GM23338 (cell line): ENCODE data around the gene GRIP2. TPM values are rescaled to one million over a fixed set of nuclear protein-coding genes. Genes with fewer than 3 reads are reported as not detected.

ENCODE experiments used
- ATAC-seq: fragments of 200-7000 bp; cut with Tn5 transposase; 3 replicates; pipeline ENCODE4 v1.9.1; 2020
- DNase-seq: peaks from one replicate; pipeline ENCODE4 v3.0.0-alpha.2; 2015; ENCODE audit warnings: low spot score
- H2AFZ ChIP-seq: fragments of 200-600 bp; sonication (generic); 2 replicates; pipeline ENCODE4 v1.8.0; 2016; ENCODE audit warnings: antibody characterized with exemption, mild to moderate bottlenecking, moderate library complexity
- H3F3A ChIP-seq: fragments of 200-600 bp; sonication (generic); replicated peaks from 2 replicates; pipeline ENCODE4 v1.8.0; 2017; ENCODE audit warnings: antibody characterized with exemption, mixed run types, low read depth
- H3K27ac ChIP-seq: fragments of 200-600 bp; sonication (generic); 2 replicates; pipeline ENCODE4 v1.6.1; 2016; ENCODE audit warnings: low read depth
- H3K27me3 ChIP-seq: fragments of 200-600 bp; sonication (generic); 2 replicates; pipeline ENCODE4 v1.8.0; 2016; ENCODE audit warnings: mild to moderate bottlenecking, mixed run types, moderate library complexity; ENCODE audit not compliant: insufficient read depth
- H3K36me3 ChIP-seq: fragments of 200-600 bp; sonication (generic); 2 replicates; pipeline ENCODE4 v1.8.0; 2016; ENCODE audit warnings: mild to moderate bottlenecking; ENCODE audit not compliant: insufficient read depth
- H3K4me1 ChIP-seq: fragments of 200-600 bp; sonication (generic); 2 replicates; pipeline ENCODE4 v1.8.0; 2016; ENCODE audit warnings: mild to moderate bottlenecking, moderate library complexity; ENCODE audit not compliant: insufficient read depth
- H3K4me2 ChIP-seq: fragments of 200-600 bp; sonication (generic); 2 replicates; pipeline ENCODE4 v1.7.1; 2017; ENCODE audit warnings: mixed run types
- H3K4me3 ChIP-seq: fragments of 200-600 bp; sonication (generic); 2 replicates; pipeline ENCODE4 v1.6.1; 2016; ENCODE audit warnings: mixed run types
- H3K79me2 ChIP-seq: fragments of 200-600 bp; sonication (generic); replicated peaks from 2 replicates; pipeline ENCODE4 v1.8.0; 2017; ENCODE audit warnings: mild to moderate bottlenecking; ENCODE audit not compliant: insufficient read depth
- H3K9me2 ChIP-seq: fragments of 200-600 bp; sonication (generic); 2 replicates; pipeline ENCODE4 v1.8.0; 2017; ENCODE audit not compliant: insufficient read depth
- H4K20me1 ChIP-seq: fragments of 200-600 bp; sonication (generic); replicated peaks from 2 replicates; pipeline ENCODE4 v1.8.0; 2017; ENCODE audit warnings: mild to moderate bottlenecking; ENCODE audit not compliant: insufficient read depth
- H3K27ac Mint-ChIP-seq: 2 replicates; pipeline ENCODE4 v1.8.0; 2020; ENCODE audit warnings: inconsistent platforms, mild to moderate bottlenecking, moderate library complexity, mixed read lengths
- H3K27me3 Mint-ChIP-seq: 3 replicates; pipeline ENCODE4 v1.8.0; 2022; ENCODE audit warnings: low read depth, mild to moderate bottlenecking, moderate library complexity, mixed read lengths, inconsistent platforms; ENCODE audit not compliant: insufficient read depth, poor library complexity
- H3K36me3 Mint-ChIP-seq: 3 replicates; pipeline ENCODE4 v1.8.0; 2021; ENCODE audit warnings: low read depth, mild to moderate bottlenecking, inconsistent platforms, moderate library complexity, mixed read lengths
- H3K4me1 Mint-ChIP-seq: 3 replicates; pipeline ENCODE4 v1.8.0; 2020; ENCODE audit warnings: mild to moderate bottlenecking, inconsistent platforms, mixed read lengths
- H3K4me3 Mint-ChIP-seq: 3 replicates; pipeline ENCODE4 v1.8.0; 2021; ENCODE audit warnings: moderate library complexity, mild to moderate bottlenecking, inconsistent platforms, mixed read lengths
- H3K9me3 Mint-ChIP-seq: 3 replicates; pipeline ENCODE4 v1.8.0; 2020; ENCODE audit warnings: moderate library complexity, mild to moderate bottlenecking, inconsistent platforms, mixed read lengths
- CREB1 ChIP-seq: fragments of 250-450 bp; sonication (Bioruptor Pico); IDR thresholded peaks from 2 replicates; pipeline ENCODE4 v1.5.0; 2020; ENCODE audit warnings: low read depth, mild to moderate bottlenecking, moderate library complexity
- EZH2 ChIP-seq: fragments of 200-600 bp; sonication (generic); IDR thresholded peaks from one replicate; pipeline ENCODE4 v1.8.0; 2017; ENCODE audit warnings: antibody characterized with exemption, mild to moderate bottlenecking, low read depth; ENCODE audit not compliant: unreplicated experiment
- EZH2phosphoT487 ChIP-seq: fragments of 200-600 bp; sonication (generic); IDR thresholded peaks from one replicate; pipeline ENCODE4 v1.8.1; 2018; ENCODE audit warnings: antibody characterized with exemption; ENCODE audit not compliant: unreplicated experiment
- JUNB ChIP-seq: IDR thresholded peaks from one replicate; pipeline ENCODE4 v1.6.1; 2016; ENCODE audit warnings: antibody characterized with exemption; ENCODE audit not compliant: unreplicated experiment
- NANOG ChIP-seq: IDR thresholded peaks from 2 replicates; pipeline ENCODE4 v1.6.1; 2016; ENCODE audit warnings: antibody characterized with exemption, borderline replicate concordance
- ZNF114 ChIP-seq: fragments of 250-450 bp; sonication (Bioruptor Pico); IDR thresholded peaks from 2 replicates; pipeline ENCODE4 v1.5.0; 2020; ENCODE audit warnings: mild to moderate bottlenecking, moderate library complexity
- ZNF331 ChIP-seq: fragments of 250-450 bp; sonication (Bioruptor Pico); IDR thresholded peaks from 2 replicates; pipeline ENCODE4 v1.5.0; 2020; ENCODE audit warnings: low read depth, mild to moderate bottlenecking, moderate library complexity
- polyA plus RNA-seq: library from polyadenylated mRNA; unstranded; fragments of >200 nt; fragmentation: Nextera tagmentation; extraction: Ambion mirVana; gene quantifications from 2 replicates; pipeline ENCODE4 v1.2.1, GENCODE V29; 2016
- total RNA-seq: library from RNA; depleted of rRNA; stranded (reverse); fragments of >200 nt; shearing (Covaris generic); gene quantifications from 2 replicates; pipeline ENCODE4 v1.2.3, GENCODE V29; 2014
- TF ChIP-seq, protein P1 (sequence below): IDR thresholded peaks from 2 replicates; pipeline ENCODE4 v1.6.1; 2016; ENCODE audit warnings: antibody characterized with exemption
- TF ChIP-seq, protein P2 (sequence below), 2 experiments: fragments of 200-600 bp in 1 of 2; sonication (generic) in 1 of 2; conservative IDR thresholded peaks; 2 replicates each; pipeline versions ENCODE4 v1.5.1 to v1.6.1; 2016 to 2017; ENCODE audit warnings: antibody characterized with exemption in 2 of 2, low read depth in 2 of 2, mild to moderate bottlenecking in 2 of 2, moderate library complexity in 1 of 2

The GRIP2 gene
- total and polyA plus RNA-seq, 2 experiments from 2014 or later, result 3.6 to 5.8 TPM

DNA sequence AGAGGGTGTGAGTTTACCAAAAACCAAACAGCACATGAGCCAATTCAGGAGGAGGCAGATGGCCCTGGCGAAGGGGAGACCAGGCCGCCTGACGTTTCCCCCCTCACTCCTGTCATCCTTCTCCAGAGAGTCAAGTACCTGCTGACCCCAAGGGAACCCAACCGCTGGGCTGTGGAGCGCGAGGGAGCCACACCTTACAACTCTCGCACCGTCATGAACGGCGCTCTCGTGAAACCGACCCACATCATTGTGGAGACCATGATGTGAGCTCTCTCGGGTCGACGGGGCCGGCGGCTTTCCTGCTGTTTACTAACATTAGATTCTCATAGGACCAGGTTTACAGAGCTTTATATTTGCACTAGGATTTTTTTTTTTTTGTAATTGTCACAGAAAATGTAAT is 55.4 kb downstream of the GRIP2 start:
- ATAC-seq, result no peak
- Histone ChIP-seq H3K4me3 (no peak overlapping the region), H3F3A (0 out of 2 replicates have a peak, but pooled peaks cover 2% of the 10 kb centered on the region), H3K36me3 (peaks cover 49% of the 10 kb centered on the region), H3K79me2 (no peaks in the 10 kb centered on the region), H2AFZ (no peak overlapping the region), H3K27me3 (no peaks in the 10 kb centered on the region), H4K20me1 (peaks cover 9% of the 10 kb centered on the region), H3K4me2 (no peak overlapping the region), H3K9me2 (no peaks in the 10 kb centered on the region), H3K4me1 (no peaks in the 10 kb centered on the region), H3K27ac (no peak overlapping the region)
- Mint-ChIP-seq H3K27me3 (peaks cover 10% of the 10 kb centered on the region), H3K9me3 (no peaks in the 10 kb centered on the region), H3K4me1 (peaks cover 15% of the 10 kb centered on the region), H3K4me3 (no peak overlapping the region), H3K36me3 (peaks cover 55% of the 10 kb centered on the region), H3K27ac (no peak overlapping the region)
- no peak for DNase-seq
- no peak for TF ChIP-seq EZH2phosphoT487
- TF ChIP-seq CREB1 (CRISPR knock-in tag), result no peak

DNA sequence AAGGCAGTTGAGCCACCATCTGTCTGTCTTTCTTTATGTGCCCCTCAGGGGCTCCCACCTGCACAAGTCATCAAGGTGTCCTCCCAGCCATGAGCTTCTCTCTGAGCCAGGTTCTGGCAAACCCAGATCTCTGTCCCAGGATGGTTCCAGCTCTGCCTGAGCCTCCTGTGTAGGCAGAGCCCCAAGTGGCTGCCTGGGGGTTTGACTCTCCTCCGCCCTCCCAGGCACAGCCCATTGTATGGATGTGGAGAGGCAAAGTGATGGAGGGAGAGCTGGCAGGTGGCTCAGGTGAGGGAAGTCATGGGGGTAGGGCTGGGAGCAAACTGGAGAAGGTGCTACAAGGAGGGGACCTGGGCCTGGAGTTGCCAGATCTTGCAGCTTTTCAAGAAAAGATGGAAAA is 56.9 kb downstream of the GRIP2 start:
- H3K36me3 Mint-ChIP-seq, result peaks cover 70% of the 10 kb centered on the region
- H3K27me3 ChIP-seq, result no peaks in the 10 kb centered on the region
- H4K20me1 ChIP-seq, result peaks cover 6% of the 10 kb centered on the region
- no peaks in the 10 kb centered on the region for H3K4me1 ChIP-seq
- H3K79me2 ChIP-seq, result no peaks in the 10 kb centered on the region
- no peaks in the 10 kb centered on the region for H3K9me3 Mint-ChIP-seq
- no peaks in the 10 kb centered on the region for H3K9me2 ChIP-seq
- peak; percentile 23; the same call in 1 of the 3 replicates for ATAC-seq
- no peak for DNase-seq
- peaks cover 10% of the 10 kb centered on the region for H3K27me3 Mint-ChIP-seq
- no peak overlapping the region for H2AFZ ChIP-seq
- 0 out of 2 replicates have a peak, but pooled peaks cover 2% of the 10 kb centered on the region for H3F3A ChIP-seq
- no peak overlapping the region for H3K4me3 Mint-ChIP-seq
- H3K36me3 ChIP-seq, result peaks cover 52% of the 10 kb centered on the region
- TF ChIP-seq, protein P1, sequence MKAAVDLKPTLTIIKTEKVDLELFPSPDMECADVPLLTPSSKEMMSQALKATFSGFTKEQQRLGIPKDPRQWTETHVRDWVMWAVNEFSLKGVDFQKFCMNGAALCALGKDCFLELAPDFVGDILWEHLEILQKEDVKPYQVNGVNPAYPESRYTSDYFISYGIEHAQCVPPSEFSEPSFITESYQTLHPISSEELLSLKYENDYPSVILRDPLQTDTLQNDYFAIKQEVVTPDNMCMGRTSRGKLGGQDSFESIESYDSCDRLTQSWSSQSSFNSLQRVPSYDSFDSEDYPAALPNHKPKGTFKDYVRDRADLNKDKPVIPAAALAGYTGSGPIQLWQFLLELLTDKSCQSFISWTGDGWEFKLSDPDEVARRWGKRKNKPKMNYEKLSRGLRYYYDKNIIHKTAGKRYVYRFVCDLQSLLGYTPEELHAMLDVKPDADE, result no peak
- no peak for TF ChIP-seq JUNB
- no peak for TF ChIP-seq ZNF331
- TF ChIP-seq, protein P2, sequence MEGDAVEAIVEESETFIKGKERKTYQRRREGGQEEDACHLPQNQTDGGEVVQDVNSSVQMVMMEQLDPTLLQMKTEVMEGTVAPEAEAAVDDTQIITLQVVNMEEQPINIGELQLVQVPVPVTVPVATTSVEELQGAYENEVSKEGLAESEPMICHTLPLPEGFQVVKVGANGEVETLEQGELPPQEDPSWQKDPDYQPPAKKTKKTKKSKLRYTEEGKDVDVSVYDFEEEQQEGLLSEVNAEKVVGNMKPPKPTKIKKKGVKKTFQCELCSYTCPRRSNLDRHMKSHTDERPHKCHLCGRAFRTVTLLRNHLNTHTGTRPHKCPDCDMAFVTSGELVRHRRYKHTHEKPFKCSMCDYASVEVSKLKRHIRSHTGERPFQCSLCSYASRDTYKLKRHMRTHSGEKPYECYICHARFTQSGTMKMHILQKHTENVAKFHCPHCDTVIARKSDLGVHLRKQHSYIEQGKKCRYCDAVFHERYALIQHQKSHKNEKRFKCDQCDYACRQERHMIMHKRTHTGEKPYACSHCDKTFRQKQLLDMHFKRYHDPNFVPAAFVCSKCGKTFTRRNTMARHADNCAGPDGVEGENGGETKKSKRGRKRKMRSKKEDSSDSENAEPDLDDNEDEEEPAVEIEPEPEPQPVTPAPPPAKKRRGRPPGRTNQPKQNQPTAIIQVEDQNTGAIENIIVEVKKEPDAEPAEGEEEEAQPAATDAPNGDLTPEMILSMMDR (conservative IDR thresholded peaks at IDR 0.05; ENCODE audit: low read depth in 2 of 2), result no peak
- no peak overlapping the region for H3K4me2 ChIP-seq
- H3K4me3 ChIP-seq, result no peak overlapping the region
- H3K4me1 Mint-ChIP-seq, result peaks cover 15% of the 10 kb centered on the region
- H3K27ac ChIP-seq, result no peak overlapping the region
- no peak overlapping the region for H3K27ac Mint-ChIP-seq

DNA sequence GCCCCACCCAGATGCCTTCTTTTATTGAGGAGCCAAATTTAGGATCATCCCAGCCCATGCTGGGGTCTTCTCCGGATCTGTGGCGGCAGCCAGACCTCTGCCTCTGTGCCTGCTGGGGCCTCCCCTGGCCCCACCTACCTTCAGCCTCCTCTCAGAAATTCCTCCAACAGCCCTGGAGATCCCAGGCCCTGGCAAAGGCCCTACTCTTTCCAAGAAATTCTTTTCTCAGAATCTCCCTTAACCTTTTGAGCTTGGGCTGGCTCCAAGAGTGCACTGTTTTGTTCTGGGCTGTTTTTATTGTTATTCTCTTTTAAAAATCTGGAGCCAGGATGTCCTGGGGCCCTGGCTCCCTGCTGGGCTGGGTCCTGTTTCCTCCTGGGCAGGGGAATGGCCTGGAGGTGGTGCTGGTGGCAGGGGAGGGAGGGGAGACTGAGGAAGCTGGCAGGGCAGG is 57.8 kb downstream of the GRIP2 start:
- no peaks in the 10 kb centered on the region for H3K9me2 ChIP-seq
- H3K4me3 Mint-ChIP-seq, result no peak overlapping the region
- H3K4me2 ChIP-seq, result no peak overlapping the region
- no peak overlapping the region; the same call in 1 of the 2 replicates for H3K27ac ChIP-seq
- peaks cover 10% of the 10 kb centered on the region for H4K20me1 ChIP-seq
- H3K36me3 Mint-ChIP-seq, result peaks cover 80% of the 10 kb centered on the region
- H3F3A ChIP-seq, result 0 out of 2 replicates have a peak, but pooled peaks cover 2% of the 10 kb centered on the region
- H3K4me3 ChIP-seq, result no peak overlapping the region
- no peaks in the 10 kb centered on the region for H3K9me3 Mint-ChIP-seq
- no peak overlapping the region for H2AFZ ChIP-seq
- no peaks in the 10 kb centered on the region for H3K27me3 ChIP-seq
- no peak for DNase-seq
- H3K27me3 Mint-ChIP-seq, result peaks cover 13% of the 10 kb centered on the region
- peaks cover 15% of the 10 kb centered on the region for H3K4me1 Mint-ChIP-seq
- no peaks in the 10 kb centered on the region for H3K4me1 ChIP-seq
- H3K79me2 ChIP-seq, result no peaks in the 10 kb centered on the region
- H3K27ac Mint-ChIP-seq, result no peak overlapping the region
- peaks cover 52% of the 10 kb centered on the region for H3K36me3 ChIP-seq
- peak; percentile 64 for ATAC-seq
- no peak for TF ChIP-seq NANOG
- no peak for TF ChIP-seq ZNF114
- no peak for TF ChIP-seq ZNF331
- no peak for TF ChIP-seq EZH2
- no peak for TF ChIP-seq EZH2phosphoT487
